ENCODE results near the gene CCDC188.

The CCDC188 gene

GRCh38 chr22:20145832-20146223 lies 5.0 kb downstream of the CCDC188 start:
- H3K4me1 Mint-ChIP-seq = peaks cover 5% of the 10 kb centered on the region
- no peak overlapping the region for H3K4me3 Mint-ChIP-seq
- H3K27ac Mint-ChIP-seq = no peak overlapping the region
- no peaks in the 10 kb centered on the region for H3K36me3 Mint-ChIP-seq (ENCODE audit: low read depth)
- TF ChIP-seq CTCF (IDR thresholded peaks at IDR 0.05; ENCODE audit: unreplicated experiment in 3 of 3) = no peak
- H3K9me3 Mint-ChIP-seq = no peaks in the 10 kb centered on the region
- H3K27me3 Mint-ChIP-seq (ENCODE audit: low read depth) = no peaks in the 10 kb centered on the region

- no peaks in the 10 kb centered on the region for H3K9me3 Mint-ChIP-seq
- no peak overlapping the region for H3K4me3 Mint-ChIP-seq
- H3K4me1 Mint-ChIP-seq = peaks cover 5% of the 10 kb centered on the region
- no peaks in the 10 kb centered on the region for H3K27me3 Mint-ChIP-seq (ENCODE audit: low read depth)
- H3K27ac Mint-ChIP-seq = no peak overlapping the region
- no peak for TF ChIP-seq CTCF (IDR thresholded peaks at IDR 0.05; ENCODE audit: unreplicated experiment in 3 of 3)
- no peaks in the 10 kb centered on the region for H3K36me3 Mint-ChIP-seq (ENCODE audit: low read depth)
Measured at GRCh38 chr22:20145206-20145831, 5.5 kb downstream of the CCDC188 start.

DNA sequence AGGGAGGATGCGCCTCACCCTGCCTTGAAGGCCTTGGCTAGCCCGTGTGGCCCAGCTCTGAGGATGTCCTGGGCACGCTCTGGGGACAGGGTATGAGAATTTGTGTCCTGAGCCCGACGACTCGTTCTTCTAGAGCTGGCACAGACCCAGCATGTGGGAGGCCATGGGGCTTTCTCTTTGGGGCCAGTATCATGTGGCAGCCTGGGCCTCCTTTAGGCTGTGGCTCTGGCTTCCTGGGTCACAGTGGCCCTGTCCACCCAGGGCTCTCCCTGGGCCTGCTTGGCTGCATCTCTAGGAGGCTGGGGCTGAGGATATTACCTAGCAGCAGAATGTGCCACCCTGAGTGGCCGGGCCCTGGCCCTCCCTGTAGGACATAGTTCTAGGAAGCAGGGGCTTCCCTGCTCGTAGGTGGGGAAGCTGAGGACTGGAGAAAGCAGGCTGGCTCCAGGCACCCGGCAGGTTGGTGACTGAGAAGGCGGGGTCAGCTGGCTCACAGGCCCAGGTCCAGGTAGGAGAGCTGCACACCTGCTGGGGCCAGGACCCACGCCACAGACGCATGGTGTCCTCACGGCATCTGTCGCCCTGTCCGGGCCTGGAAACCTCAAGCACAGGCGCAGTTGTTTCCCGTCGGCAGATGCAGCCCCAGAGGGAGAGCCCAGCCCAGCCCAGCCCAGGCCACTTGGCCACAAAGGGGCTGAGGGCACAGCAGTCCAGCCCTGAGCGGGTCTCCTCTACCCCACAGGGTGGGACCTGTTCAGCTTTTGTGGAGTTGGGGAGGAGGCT lies 6.8 kb downstream of the CCDC188 start:
- Mint-ChIP-seq H3K27ac (no peak overlapping the region), H3K9me3 (no peaks in the 10 kb centered on the region)

DNA sequence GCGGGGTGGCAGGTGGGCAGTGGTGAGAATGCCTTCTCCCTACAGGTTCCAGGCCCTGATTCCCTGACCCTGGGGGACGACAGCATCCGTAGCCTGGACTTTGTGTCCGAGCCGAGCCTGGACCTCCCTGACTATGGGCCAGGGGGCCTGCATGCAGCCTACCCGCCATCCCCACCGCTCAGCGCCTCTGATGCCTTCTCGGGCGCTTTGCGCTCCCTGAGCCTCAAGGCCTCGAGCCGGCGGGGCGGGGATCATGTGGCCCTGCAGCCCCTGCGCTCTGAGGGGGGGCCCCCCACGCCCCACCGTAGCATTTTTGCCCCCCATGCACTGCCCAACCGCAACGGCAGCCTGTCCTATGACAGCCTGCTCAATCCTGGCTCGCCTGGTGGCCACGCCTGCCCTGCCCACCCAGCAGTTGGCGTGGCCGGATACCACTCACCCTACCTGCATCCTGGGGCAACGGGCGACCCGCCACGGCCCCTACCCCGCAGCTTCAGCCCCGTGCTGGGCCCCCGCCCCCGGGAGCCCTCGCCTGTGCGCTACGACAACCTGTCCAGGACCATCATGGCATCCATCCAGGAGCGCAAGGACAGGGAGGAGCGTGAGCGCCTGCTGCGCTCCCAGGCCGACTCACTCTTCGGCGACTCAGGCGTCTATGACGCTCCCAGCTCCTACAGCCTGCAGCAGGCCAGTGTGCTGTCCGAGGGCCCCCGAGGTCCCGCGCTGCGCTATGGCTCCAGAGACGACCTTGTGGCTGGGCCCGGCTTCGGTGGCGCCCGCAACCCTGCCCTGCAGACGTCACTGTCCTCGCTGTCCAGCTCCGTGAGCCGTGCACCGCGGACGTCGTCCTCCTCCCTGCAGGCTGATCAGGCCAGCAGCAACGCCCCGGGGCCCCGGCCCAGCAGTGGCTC lies 7.9 kb downstream of the CCDC188 start:
- H3K27me3 Mint-ChIP-seq (ENCODE audit: low read depth) = no peaks in the 10 kb centered on the region
- no peak for TF ChIP-seq CTCF (IDR thresholded peaks at IDR 0.05; ENCODE audit: unreplicated experiment in 3 of 3)
- H3K27ac Mint-ChIP-seq = no peak overlapping the region
- no peaks in the 10 kb centered on the region for H3K9me3 Mint-ChIP-seq
- no peak overlapping the region for H3K4me3 Mint-ChIP-seq
- H3K4me1 Mint-ChIP-seq = peaks cover 10% of the 10 kb centered on the region
- H3K36me3 Mint-ChIP-seq (ENCODE audit: low read depth) = no peaks in the 10 kb centered on the region

More for the DNA sequence above, 6.8 kb downstream of the CCDC188 start:
- Mint-ChIP-seq H3K27me3 (ENCODE audit: low read depth) (no peaks in the 10 kb centered on the region), H3K4me3 (no peak overlapping the region), H3K36me3 (ENCODE audit: low read depth) (no peaks in the 10 kb centered on the region), H3K4me1 (peaks cover 5% of the 10 kb centered on the region)
- TF ChIP-seq CTCF (IDR thresholded peaks at IDR 0.05; ENCODE audit: unreplicated experiment in 3 of 3) = no peak

DNA sequence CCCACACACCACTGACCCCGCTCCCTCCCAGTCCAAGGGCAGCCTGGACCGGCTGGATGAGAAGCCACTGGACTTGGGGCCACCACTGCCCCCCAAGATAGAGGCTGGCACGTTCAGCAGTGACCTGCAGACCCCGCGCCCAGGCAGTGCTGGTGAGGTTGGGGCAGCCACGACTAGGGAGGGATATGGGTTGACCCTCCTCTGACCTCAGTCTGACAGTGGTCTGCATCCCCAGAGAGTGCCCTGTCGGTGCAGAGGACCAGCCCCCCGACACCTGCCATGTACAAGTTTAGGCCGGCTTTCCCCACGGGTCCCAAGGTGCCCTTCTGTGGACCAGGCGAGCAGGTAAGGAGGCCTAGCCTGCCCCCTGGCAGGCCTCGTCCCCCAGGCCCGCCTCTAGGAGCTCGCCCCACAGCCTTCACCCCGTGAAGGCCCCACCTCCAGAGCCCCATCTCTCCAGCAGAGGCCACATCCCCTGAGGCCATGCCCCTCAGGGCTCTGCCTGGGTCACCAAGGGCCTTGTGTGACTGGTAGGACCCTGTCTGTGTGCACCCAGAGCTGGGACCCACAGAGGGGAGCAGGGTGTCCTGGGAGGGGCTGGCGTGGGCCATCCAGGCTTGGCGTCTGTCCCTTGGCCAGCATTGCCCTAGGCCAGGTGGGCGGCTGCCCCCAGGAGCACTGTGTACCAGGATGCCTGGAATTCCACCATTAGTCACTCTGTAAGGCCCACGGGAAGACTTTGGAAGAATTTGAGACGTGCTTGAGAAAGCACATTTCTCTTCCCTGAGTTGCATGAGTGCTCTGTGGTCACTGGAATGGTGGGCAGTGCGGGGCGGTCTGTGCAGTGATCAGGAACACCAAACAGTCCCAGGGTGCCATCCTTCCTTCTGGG lies 9.4 kb downstream of the CCDC188 start:
- H3K36me3 Mint-ChIP-seq (ENCODE audit: low read depth) = no peaks in the 10 kb centered on the region
- H3K4me3 Mint-ChIP-seq = no peak overlapping the region
- no peaks in the 10 kb centered on the region for H3K9me3 Mint-ChIP-seq
- H3K4me1 Mint-ChIP-seq = peaks cover 15% of the 10 kb centered on the region
- no peaks in the 10 kb centered on the region for H3K27me3 Mint-ChIP-seq (ENCODE audit: low read depth)
- H3K27ac Mint-ChIP-seq = no peak overlapping the region
- TF ChIP-seq CTCF (IDR thresholded peaks at IDR 0.05; ENCODE audit: unreplicated experiment in 3 of 3) = no peak

Measured in nephron (organoid).